Keratinocyte (primary cell): ENCODE data around the gene C2orf49. TPM values are rescaled to one million over a fixed set of nuclear protein-coding genes. Genes with fewer than 3 reads are reported as not detected.
A peak's percentile ranks its signal among the peaks of the same experiment; 100 is the strongest.

Experiments
- DNase-seq: peaks from one replicate; pipeline ENCODE4 v3.0.0-alpha.2; 2011; ENCODE audit warnings: low read depth, missing footprints, low spot score
- FAIRE-seq: peaks from 2 replicates; lab custom pipeline; 2011; peaks lifted over from hg19 to GRCh38; lab: Jason Lieb, UNC
- H2AFZ ChIP-seq: 2 replicates; pipeline ENCODE4 v1.6.0; 2012; ENCODE audit warnings: low read length, control low read depth, inconsistent platforms; ENCODE audit not compliant: control insufficient read depth
- H3K27ac ChIP-seq: 2 replicates; pipeline ENCODE4 v1.5.1; 2011; ENCODE audit warnings: low read length; ENCODE audit not compliant: control insufficient read depth, insufficient read depth
- H3K27me3 ChIP-seq: 3 replicates; pipeline ENCODE4 v1.6.0; 2011; ENCODE audit warnings: low read length; ENCODE audit not compliant: control insufficient read depth, insufficient read depth; ENCODE audit errors: extremely low read depth
- H3K36me3 ChIP-seq, 2 experiments: 2 replicates in 1 of 2; 3 replicates in 1 of 2; pipeline ENCODE4 v1.5.1; 2011; ENCODE audit warnings: low read length in 2 of 2, mild to moderate bottlenecking in 1 of 2; ENCODE audit not compliant: control insufficient read depth in 2 of 2, insufficient read depth in 2 of 2; ENCODE audit errors: extremely low read depth in 1 of 2
- H3K4me1 ChIP-seq: 3 replicates; pipeline ENCODE4 v1.5.1; 2011; ENCODE audit warnings: low read length; ENCODE audit not compliant: control insufficient read depth, insufficient read depth; ENCODE audit errors: extremely low read depth
- H3K4me2 ChIP-seq: 3 replicates; pipeline ENCODE4 v1.6.0; 2011; ENCODE audit warnings: low read depth, low read length; ENCODE audit not compliant: control insufficient read depth, insufficient read depth; ENCODE audit errors: extremely low read depth
- H3K4me3 ChIP-seq, 3 experiments: fragments of 200-600 bp in 1 of 3; sonication (generic) in 1 of 3; 2 replicates in 2 of 3; 3 replicates in 1 of 3; pipeline ENCODE4 v1.5.1; 2011 to 2016; ENCODE audit warnings: low read length in 3 of 3, mild to moderate bottlenecking in 3 of 3, control low read depth in 2 of 3, inconsistent platforms in 1 of 3, low read depth in 1 of 3, mixed read lengths in 1 of 3, mixed run types in 1 of 3, moderate library complexity in 1 of 3; ENCODE audit not compliant: control insufficient read depth in 2 of 3, insufficient read depth in 2 of 3; ENCODE audit errors: extremely low read depth in 1 of 3
- H3K79me2 ChIP-seq: 2 replicates; pipeline ENCODE4 v1.6.0; 2012; ENCODE audit warnings: low read length; ENCODE audit not compliant: control insufficient read depth, insufficient read depth
- H3K9ac ChIP-seq: 3 replicates; pipeline ENCODE4 v1.6.0; 2011; ENCODE audit warnings: low read length; ENCODE audit not compliant: control insufficient read depth, insufficient read depth; ENCODE audit errors: extremely low read depth
- H3K9me1 ChIP-seq: 3 replicates; pipeline ENCODE4 v1.6.0; 2011; ENCODE audit warnings: low read length; ENCODE audit not compliant: control insufficient read depth, insufficient read depth; ENCODE audit errors: extremely low read depth
- H3K9me3 ChIP-seq: 2 replicates; pipeline ENCODE4 v1.5.1; 2012; ENCODE audit warnings: low read depth, low read length; ENCODE audit not compliant: control insufficient read depth
- H4K20me1 ChIP-seq: 3 replicates; pipeline ENCODE4 v1.6.0; 2011; ENCODE audit warnings: low read length; ENCODE audit not compliant: control insufficient read depth, insufficient read depth; ENCODE audit errors: extremely low read depth
- CTCF ChIP-seq, 3 experiments: IDR thresholded peaks in 1 of 3; conservative IDR thresholded peaks in 1 of 3; optimal IDR thresholded peaks in 1 of 3; 2 replicates in 2 of 3; 3 replicates in 1 of 3; pipeline versions ENCODE3 to v1.5.1; 2011; ENCODE audit warnings: low read length in 3 of 3, mild to moderate bottlenecking in 3 of 3, moderate library complexity in 2 of 3, control low read depth in 1 of 3, inconsistent platforms in 1 of 3; ENCODE audit not compliant: insufficient read depth in 2 of 3; ENCODE audit errors: extremely low read depth in 1 of 3
- EZH2 ChIP-seq: IDR thresholded peaks from one replicate; pipeline ENCODE4 v1.6.1; 2012; ENCODE audit warnings: inconsistent platforms, mild to moderate bottlenecking, low read length, moderate library complexity
- dilution Hi-C: fragments of 300-500 bp; cut with MboI; formaldehyde crosslinking; loops from one replicate; pipeline ENCODE4 v1.7.0; 2020; ENCODE audit warnings: low sequenced_read_pairs; ENCODE audit not compliant: extremely low pct_ligation_motif_present
- polyA plus RNA-seq, 5 experiments: library from polyadenylated mRNA; depleted of rRNA in 3 of 5; stranded (reverse) in 3 of 5; stranded (forward) in 1 of 5; unstranded in 1 of 5; fragments of >200 nt; gene quantifications; 1 replicate in 1 of 5; 2 replicates in 3 of 5; 3 replicates in 1 of 5; pipeline versions ENCODE4 v1.2.1 to v1.2.3, GENCODE V29; 2011 to 2012; ENCODE audit warnings: missing spikeins in 2 of 5, low read depth in 1 of 5, low replicate concordance in 1 of 5

The C2orf49 gene
- polyA plus RNA-seq, 1 donor (not counting 4 experiments of a cell fraction or from before 2014, with no cell fraction given): 19.4 TPM

GRCh38 chr2:105371810-105372209 is 34.5 kb downstream of the C2orf49 start:
- Histone ChIP-seq H3K79me2 (peaks cover 53% of the 10 kb centered on the region), H3K27me3 (no peaks in the 10 kb centered on the region), H3K4me1 (peaks cover 60% of the 10 kb centered on the region), H2AFZ (no peak overlapping the region), H3K27ac (peak overlapping the region; percentile 69), H3K4me3 (no peak overlapping the region), H3K9ac (peak overlapping the region; percentile 6), H3K9me1 (no peaks in the 10 kb centered on the region), H3K4me2 (peak overlapping the region; percentile 13), H3K9me3 (no peaks in the 10 kb centered on the region), H4K20me1 (peaks cover 8% of the 10 kb centered on the region), H3K36me3 (peaks cover 30 to 62% of the 10 kb centered on the region in 2 experiments)
- TF ChIP-seq EZH2 (no peak), CTCF (optimal IDR thresholded peaks at IDR 0.05 in 1 of 3, IDR thresholded peaks at IDR 0.05 in 1 of 3, conservative IDR thresholded peaks at IDR 0.05 in 1 of 3; ENCODE audit: extremely low read depth in 1 of 3, insufficient read depth in 2 of 3, low read length in 3 of 3) (no peak)
- no peak for DNase-seq
- FAIRE-seq: no peak
- dilution Hi-C loops: no loop called here

DNA sequence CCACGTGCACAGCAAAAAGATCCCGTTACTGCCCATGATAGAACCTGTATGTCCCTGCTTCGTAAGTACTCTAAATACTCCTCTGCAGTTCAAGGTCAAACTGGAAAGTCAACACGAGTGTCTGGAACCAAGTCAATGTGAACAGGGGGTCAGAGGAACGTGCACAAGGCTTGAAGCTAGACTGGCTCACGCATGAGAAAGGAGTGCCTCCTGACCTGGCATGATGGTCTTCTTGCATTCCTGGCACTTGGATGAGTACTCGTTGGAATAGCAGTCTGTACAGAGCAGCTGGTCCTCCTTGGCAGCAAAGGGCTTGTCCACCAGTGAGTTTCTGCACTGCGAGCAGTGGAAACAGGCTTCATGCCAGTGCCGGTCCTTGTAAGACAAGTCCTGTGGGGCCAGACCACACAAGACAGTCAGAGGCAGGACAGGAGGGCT is 36.0 kb downstream of the C2orf49 start:
- Histone ChIP-seq H3K9ac (peak overlapping the region; percentile 4), H3K27ac (peak overlapping the region; percentile 72), H3K4me3 (peak overlapping the region in 1 of 3 experiments; percentile 14), H3K79me2 (peaks cover 53% of the 10 kb centered on the region), H3K4me2 (peak overlapping the region; percentile 65), H3K4me1 (peaks cover 74% of the 10 kb centered on the region), H4K20me1 (peaks cover 10% of the 10 kb centered on the region), H3K36me3 (peaks cover 22 to 55% of the 10 kb centered on the region in 2 experiments), H3K9me3 (no peaks in the 10 kb centered on the region), H3K27me3 (no peaks in the 10 kb centered on the region), H3K9me1 (no peaks in the 10 kb centered on the region), H2AFZ (no peak overlapping the region)
- TF ChIP-seq CTCF (optimal IDR thresholded peaks at IDR 0.05 in 1 of 3, IDR thresholded peaks at IDR 0.05 in 1 of 3, conservative IDR thresholded peaks at IDR 0.05 in 1 of 3; ENCODE audit: extremely low read depth in 1 of 3, insufficient read depth in 2 of 3, low read length in 3 of 3) (no peak), EZH2 (no peak)
- dilution Hi-C loops: no loop called here
- DNase-seq (no peak), FAIRE-seq (peak; percentile 48)
